ENCODE measurements around the gene RUNX2. TPM values are rescaled to one million over a fixed set of nuclear protein-coding genes. Genes with fewer than 3 reads are reported as not detected.

RUNX2 gene
- total and polyA plus RNA-seq, 10 of the 15 experiments (the other 5 are each of a cell fraction or from before 2014, with no cell fraction given): 0.01 to 0.77 (median 0.15) TPM; not detected in 3

- TF ChIP-seq REST (IDR thresholded peaks at IDR 0.05; ENCODE audit: low read depth, low read length) (no peak), RUNX3 (IDR thresholded peaks at IDR 0.05; ENCODE audit: low read length) (peak; percentile 91), GABPA (IDR thresholded peaks at IDR 0.05; ENCODE audit: low read depth) (0 out of 2 replicates have a peak, but pooled peaks have one; percentile 22), ATF2 (IDR thresholded peaks at IDR 0.05; ENCODE audit: low read length) (peak; percentile 80), TCF3 (IDR thresholded peaks at IDR 0.05; ENCODE audit: borderline replicate concordance, insufficient read depth, low read depth, low read length) (peak; percentile 59; the same call in 1 of the 2 replicates), FOXM1 (IDR thresholded peaks at IDR 0.05; ENCODE audit: low read depth, low read length) (peak; percentile 34; the same call in 1 of the 2 replicates), CUX1 (IDR thresholded peaks at IDR 0.05; ENCODE audit: insufficient replicate concordance, low read depth, low read length) (no peak), IKZF1 (conservative IDR thresholded peaks at IDR 0.05) (peak; percentile 42; the same call in 1 of the 2 replicates), MYC (IDR thresholded peaks at IDR 0.05; ENCODE audit: insufficient read depth, insufficient read length, insufficient replicate concordance, low read length, severe bottlenecking) (no peak), RAD21 (IDR thresholded peaks at IDR 0.05; ENCODE audit: insufficient read depth, low read depth, low read length) (0 out of 2 replicates have a peak, but pooled peaks have one; percentile 4), RBBP5 (conservative IDR thresholded peaks at IDR 0.05) (no peak), CBX3 (IDR thresholded peaks at IDR 0.05; ENCODE audit: borderline replicate concordance, low read depth) (no peak), ASH2L (IDR thresholded peaks at IDR 0.05; ENCODE audit: borderline replicate concordance, low read depth) (no peak), NR2F1 (conservative IDR thresholded peaks at IDR 0.05) (peak; percentile 77), CEBPB (IDR thresholded peaks at IDR 0.05; ENCODE audit: borderline replicate concordance in 1 of 2, low read depth in 2 of 2, low read length in 2 of 2) (0 out of 4 replicates have a peak, but pooled peaks of 1 of the 2 experiments have one; percentile 24), IKZF2 (IDR thresholded peaks at IDR 0.05) (peak in 1 of 2 experiments; percentile 38; a peak in 3 of 4 replicates), PML (IDR thresholded peaks at IDR 0.05; ENCODE audit: low read length) (peak; percentile 44; the same call in 1 of the 2 replicates)
Observed at GRCh38 chr6:45709781-45710220, 381.7 kb downstream of the RUNX2 start (continued).
